GM21529 (cell line): ENCODE measurements around the gene STK39.

Experiments
- ATAC-seq: cut with Tn5 transposase; IDR thresholded peaks from one replicate; pipeline ENCODE4 v1.9.1; 2021; ENCODE audit not compliant: unreplicated experiment

The STK39 gene

DNA sequence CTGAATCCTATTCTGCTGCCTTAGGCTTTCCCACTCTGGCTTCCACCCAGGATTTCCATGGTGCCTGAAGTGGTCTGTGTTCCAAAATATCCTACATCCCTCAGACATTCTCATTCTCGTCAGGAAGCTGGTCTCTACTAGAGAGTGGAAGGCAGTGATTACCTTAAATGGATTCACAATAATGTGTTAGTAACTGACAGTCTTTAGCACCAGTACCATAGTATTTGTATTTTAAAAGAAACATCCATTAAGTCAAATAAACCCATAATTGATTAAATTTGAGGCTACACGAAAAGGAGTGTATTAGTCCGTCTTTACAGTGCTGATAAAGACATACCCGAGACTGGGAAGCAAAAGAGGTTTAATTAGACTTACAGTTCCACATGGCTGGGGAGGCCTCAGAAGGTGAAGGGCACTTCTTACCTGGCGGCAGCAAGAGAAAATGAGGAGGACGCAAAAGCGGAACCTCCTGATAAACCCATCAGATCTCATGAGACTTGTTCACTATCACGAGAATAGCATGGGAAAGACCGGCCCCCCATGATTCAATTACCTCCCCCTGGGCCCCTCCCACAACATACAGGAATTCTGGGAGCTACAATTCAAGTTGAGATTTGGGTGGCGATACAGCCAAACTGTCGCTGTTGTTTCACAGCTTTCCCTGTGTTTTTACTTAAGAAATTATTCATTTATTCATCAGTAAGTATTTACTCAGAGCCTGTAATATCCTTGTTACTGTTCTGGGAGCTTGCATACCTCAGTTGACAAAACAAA is 306.5 kb downstream of the STK39 start:
- ATAC-seq: no peak

DNA sequence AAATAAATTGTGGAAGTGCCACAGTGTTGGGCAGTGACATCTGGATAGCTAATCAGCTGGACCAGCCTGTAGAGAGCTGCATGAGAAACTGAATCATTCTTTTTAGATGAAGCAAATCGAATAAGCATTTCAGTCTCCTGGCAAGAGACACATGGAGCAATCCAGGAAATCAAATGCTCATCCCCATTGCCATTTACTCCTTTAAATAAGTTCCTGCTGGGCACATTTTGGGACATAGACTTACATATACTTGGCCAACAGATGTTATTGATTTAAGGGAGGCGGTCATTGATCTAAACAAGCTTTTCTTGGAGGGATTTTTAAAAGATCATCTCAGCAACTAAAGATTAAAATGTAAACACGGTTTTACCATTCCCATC is 307.1 kb downstream of the STK39 start:
- ATAC-seq: no peak

DNA sequence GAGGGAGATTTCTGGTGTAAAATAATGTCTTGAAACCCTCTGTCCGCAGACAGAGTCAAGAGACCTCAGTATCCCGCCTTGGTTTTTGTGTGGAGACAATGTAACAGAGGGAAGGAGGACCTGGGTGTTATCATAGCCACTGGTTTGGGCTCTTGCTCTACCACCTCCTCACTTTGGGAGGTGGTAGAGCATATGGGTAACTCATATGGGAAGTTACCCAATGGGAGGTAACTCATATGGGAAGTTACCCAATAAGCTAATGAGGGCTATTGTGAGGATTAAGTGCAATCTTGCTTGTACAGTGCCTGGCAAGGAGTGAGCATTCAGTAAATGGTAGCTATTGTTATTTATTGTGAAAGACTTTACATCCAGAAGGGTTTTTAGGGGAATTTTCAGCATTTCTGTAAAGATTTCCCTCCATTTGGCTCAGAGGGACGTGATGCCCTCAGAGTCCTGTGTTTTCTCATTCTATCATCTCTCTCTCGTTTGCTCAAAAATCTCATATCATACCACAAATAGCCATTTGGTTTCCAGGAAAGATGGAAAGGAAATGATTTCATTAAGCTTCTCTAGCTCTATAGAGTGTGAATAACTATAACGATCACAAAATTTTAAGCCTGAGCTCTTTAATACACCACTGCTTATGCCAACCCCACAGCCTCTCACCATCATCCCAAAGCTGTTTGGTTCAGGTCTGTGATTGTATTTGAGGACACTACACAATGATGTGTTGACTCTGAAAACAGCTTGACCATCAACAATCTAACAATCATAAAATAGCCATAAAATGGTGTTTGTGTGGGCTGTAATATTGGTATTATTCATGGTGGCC is 307.7 kb downstream of the STK39 start:
- no peak for ATAC-seq

DNA sequence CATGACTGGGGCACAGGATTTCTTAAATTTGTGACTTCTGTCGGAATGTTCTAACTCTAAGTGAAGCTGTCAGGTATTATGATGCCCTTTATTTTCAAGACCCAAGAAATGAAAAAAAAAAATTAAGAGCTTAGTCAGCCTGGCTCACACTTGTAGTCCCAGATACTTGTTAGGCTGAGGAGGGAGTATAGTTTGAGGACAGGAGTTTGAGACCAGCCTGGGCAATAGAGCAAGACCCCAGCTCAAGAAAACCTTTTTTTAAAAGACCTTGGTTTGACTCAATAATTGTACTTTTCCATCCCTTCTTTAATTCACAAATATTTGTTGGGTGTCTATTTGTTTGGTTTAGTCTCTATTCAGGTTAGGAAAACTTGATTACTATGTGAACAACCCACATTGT is 310.0 kb downstream of the STK39 start:
- no peak for ATAC-seq

DNA sequence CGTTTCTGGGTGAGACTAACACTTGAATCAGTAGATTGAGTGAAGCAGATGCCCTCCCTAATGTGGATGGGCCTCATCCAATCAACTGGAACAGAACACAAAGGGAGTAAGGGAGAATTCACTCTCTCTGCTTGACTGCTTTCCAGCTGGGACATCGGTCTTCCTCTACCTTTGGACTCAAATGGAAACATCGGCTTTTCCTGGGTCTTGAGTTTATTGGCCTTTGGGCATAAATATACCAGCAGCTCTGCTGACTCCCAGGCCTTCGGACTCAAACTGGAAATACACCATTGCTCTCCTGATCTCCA is 311.6 kb downstream of the STK39 start:
- no peak for ATAC-seq

DNA sequence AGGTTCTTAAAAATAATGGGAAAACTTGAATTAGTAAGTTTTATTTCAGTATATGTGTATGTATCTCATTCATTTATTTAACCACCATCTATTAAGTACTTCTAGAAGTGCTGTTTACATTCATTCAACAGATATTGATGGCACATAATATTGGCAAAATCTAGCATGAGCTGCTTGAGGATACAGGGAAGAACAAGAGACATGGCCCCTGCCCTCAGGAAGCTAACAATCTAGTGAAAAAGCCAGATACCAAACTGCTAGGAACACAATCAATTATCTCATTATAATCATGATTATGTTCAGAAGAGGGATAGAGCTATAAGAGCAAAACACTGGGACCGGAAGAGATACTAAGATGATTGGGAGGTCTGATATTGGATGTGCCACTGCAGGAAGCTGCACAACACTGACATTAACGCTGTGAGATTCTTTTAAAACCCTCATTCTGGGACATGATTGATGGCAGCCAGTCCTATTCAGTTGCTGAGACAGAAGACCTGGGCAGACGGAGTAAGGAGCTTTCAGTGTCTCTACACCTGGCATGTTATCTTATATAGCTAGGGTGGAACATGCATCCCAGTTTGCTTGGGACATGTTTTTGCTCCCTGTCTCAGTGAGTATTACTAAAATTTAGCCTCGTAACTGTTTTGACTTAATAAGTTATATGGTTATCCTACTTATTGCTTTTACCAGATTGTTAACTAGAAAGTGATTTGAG is 314.1 kb downstream of the STK39 start:
- ATAC-seq: no peak

DNA sequence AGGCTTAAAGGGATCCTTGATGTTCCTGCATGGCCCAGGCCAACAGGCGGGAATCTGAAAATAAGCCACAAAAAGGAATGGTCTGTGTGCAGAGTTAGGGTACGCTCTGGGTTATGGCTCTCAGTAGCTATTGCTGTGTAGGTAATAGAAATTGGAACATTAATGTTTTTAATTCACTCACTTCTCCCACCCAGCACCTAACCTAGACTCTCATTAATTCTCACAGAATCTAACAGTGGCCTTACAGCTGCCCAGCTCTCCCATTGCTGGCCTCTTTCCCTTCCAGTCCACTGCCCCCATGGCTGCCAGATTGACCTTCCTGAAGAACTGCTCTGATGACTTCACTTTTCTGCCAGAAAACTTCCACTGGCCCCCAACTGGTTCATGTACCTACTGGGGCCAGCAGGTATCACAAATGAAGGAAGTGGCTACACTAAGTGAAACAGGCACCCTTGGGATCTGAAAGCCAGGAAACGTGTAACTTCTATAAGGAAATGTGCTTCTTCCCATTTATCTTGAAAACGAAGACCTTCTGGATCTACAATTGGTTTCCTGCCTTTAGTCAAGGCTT is 315.2 kb downstream of the STK39 start:
- no peak for ATAC-seq

DNA sequence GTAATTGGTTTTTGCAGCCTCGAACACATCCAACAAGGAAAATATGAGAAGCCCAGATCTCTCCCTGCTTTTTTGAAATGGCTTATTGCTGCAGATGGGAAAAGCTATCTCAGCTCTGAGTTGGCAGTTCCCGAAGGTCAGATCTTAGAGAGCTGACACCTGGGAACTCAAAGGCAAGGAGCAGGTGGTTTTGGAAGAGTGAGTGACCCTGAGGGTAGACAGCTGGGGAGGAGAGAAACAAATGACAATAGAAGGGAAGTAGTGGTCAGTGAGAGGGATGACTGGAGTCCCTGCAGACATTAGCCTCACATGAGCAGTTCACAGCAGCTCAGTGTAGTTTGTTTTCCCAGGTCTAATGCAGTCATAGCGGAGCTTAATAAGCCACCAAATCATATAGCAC is 317.9 kb downstream of the STK39 start:
- no peak for ATAC-seq

DNA sequence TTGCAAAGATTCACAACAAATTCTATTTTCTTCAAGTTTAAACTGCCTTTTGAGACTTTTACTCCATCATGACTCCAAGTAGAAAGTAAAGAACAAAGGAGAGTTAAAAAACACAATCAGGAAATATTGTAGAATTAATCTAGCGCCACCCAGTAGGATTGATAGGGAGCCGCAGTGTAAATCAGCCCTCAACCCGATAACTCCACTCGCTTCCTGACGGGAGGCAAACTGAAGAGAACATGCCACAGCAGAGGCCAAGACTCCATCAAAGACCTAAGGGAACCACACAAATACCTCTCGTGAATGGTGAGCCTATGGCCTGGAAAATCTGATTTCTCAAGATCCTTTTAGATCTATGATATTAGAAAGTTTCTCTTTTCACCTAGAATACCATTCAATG is 319.0 kb downstream of the STK39 start:
- ATAC-seq: no peak

DNA sequence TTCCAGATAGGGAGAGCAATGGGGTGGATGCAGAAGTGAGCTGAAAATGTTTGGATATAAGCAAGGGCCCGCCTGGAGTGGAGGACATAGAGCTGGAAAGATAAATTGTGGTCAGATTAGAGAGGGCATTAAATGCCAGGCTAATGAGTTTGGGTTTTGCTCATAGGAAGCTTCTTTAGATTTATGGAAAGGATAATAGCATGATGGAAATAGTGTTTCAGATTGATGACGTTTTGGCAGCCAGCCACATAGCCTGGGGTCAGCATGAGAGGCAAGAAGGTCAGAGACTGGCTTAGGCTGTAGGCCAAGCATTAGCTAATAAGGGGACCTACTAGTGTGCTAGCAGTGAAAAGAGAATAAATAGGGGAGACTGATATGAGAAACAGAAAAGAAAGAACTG is 321.6 kb downstream of the STK39 start:
- ATAC-seq: no peak

DNA sequence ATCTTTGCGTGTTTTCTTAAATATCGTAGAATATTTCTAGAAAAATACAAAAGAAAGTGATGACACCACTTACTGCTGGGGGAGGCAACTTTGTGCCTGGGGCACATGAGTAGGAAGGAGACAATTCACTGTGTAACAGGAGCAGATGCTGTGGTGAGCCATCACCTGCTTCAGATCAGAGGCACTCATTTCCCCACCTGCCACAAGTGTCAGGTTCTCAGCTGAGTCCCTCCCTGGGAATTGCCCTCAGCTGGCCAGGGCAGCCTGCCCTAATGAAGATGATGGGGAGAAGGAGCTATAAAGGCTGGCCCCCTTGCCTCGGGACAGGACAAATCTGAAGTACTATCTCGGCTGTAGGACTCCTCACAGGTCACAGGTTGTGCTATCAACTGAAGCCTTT is 322.8 kb downstream of the STK39 start:
- ATAC-seq: no peak

DNA sequence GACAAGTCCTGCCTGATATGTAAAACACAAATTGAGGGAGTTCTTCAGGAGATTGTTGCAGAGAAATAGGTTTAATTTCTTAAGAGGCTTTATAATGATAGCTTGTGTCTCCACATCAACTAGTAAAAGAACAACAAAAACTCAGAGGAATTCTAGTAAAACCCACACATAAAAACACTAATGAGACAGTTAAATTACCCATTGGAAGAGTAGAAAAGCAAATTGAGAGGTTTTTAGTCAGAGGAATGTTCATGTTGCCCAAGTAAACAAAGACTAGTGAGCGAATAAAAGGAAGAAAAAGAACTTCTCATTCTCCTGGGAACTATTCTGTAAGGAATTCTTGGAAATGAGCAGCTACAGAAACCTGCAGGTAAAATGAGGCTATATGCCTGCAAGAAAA is 330.6 kb downstream of the STK39 start:
- no peak for ATAC-seq

DNA sequence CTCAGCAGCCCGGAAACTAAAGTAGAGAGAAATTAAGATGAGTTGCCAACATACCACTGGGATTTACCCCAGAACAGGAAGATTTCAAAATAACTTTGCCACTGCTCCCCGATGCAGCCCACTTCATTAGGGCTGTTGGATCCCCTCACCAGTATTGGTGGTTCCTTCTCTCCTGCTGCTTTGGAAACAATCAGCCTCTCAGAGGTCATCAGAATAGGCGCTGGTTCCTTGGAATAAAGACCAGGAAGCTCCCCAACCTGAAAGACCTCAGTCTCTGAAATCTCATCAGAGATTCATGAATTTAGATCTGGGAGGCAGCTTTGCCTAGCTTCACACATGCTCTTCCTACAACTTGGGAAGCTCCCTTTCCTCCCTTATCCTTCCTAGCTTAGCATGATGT is 332.4 kb downstream of the STK39 start:
- ATAC-seq: no peak

DNA sequence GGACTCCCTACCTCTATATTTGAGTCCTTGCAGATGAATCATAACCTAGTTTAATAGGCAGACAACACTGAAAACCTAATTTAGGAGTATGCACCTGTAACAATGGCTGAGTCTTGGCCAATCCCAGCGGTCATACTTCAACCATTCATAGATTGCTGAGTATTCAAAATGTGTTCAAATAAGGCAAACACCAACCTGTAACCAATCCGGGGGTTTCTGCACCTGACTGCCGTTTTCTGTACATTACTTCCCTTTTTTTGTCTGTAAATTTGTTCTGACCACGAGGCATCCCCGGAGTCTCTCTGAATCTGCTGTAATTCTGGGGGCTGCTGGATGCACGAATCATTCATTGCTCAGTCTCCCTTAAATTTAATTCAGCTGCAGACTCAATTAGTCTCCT is 338.6 kb downstream of the STK39 start:
- no peak for ATAC-seq

DNA sequence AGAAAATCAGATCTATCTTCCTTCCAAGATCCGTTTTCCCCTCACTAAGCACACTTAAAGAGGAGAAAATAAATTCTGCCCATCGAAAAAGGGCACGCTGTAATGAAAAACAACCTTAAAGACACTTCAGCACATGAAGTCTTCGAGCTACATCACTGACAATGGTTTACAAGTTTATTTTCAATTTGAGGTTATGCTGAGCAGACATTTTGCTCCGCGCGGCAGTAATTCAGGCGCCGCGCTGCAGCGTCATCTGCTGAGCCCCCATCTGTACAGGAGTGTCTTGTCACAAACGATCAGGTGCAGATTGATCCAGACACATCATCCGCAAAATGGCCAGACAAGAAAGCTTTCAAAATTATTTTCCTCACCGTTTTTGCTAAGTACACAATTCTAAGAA is 341.7 kb downstream of the STK39 start:
- ATAC-seq: no peak
